ENCODE data around the gene LRIT2.

The LRIT2 gene

DNA sequence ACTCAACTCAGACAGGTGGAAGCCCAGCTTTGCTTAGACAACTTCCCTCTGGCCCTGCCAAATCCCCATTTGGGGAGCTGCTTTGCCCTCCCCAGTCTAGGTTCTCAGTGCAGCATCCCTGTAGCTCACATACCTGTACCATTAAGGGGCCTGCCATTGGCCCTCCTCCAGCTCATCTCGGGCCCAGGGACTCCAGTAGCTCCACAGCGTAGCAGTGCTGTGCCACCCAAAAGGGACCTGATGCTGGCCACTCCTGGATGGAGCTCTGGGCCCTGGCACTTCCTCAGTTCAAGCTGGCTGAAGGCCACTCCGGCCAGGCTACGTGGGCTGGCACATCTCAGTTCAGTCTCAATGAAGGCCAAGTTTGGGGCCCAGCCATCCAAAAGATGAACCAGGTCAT lies 8.6 kb upstream of the LRIT2 start:
- in situ Hi-C loops (cut with MboI; ENCODE audit: low sequenced_read_pairs, unreplicated experiment) = no loop called here
- no peak for DNase-seq (ENCODE audit: low spot score)
- TF ChIP-seq, protein P1, sequence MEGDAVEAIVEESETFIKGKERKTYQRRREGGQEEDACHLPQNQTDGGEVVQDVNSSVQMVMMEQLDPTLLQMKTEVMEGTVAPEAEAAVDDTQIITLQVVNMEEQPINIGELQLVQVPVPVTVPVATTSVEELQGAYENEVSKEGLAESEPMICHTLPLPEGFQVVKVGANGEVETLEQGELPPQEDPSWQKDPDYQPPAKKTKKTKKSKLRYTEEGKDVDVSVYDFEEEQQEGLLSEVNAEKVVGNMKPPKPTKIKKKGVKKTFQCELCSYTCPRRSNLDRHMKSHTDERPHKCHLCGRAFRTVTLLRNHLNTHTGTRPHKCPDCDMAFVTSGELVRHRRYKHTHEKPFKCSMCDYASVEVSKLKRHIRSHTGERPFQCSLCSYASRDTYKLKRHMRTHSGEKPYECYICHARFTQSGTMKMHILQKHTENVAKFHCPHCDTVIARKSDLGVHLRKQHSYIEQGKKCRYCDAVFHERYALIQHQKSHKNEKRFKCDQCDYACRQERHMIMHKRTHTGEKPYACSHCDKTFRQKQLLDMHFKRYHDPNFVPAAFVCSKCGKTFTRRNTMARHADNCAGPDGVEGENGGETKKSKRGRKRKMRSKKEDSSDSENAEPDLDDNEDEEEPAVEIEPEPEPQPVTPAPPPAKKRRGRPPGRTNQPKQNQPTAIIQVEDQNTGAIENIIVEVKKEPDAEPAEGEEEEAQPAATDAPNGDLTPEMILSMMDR (IDR thresholded peaks at IDR 0.05; ENCODE audit: borderline replicate concordance, control extremely low read depth, extremely low read depth, insufficient read depth, missing control alignments) = no peak

DNA sequence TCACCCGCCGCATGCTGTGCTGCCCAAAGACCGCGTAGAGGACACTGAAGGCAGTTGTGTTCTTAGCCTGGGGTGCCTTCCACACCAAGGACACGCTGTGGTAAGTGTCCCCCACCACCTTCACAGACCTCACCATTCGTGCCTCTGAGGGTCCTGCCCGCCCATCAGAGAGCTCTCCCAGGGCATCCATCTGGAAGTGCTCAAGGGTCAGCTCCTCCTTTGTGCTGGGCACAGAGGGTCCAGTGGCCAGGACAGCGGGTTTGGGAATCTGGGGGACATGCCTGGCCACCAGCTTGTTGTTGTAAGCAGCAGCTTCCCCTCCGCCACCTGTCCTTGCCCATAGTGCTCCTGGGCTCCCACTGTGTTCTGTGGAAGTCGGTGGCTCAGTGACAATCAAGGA lies 7.0 kb upstream of the LRIT2 start:
- TF ChIP-seq, protein P1 (IDR thresholded peaks at IDR 0.05; ENCODE audit: borderline replicate concordance, control extremely low read depth, extremely low read depth, insufficient read depth, missing control alignments) = no peak
- in situ Hi-C loops (cut with MboI; ENCODE audit: low sequenced_read_pairs, unreplicated experiment) = no loop called here
- DNase-seq (ENCODE audit: low spot score) = no peak

DNA sequence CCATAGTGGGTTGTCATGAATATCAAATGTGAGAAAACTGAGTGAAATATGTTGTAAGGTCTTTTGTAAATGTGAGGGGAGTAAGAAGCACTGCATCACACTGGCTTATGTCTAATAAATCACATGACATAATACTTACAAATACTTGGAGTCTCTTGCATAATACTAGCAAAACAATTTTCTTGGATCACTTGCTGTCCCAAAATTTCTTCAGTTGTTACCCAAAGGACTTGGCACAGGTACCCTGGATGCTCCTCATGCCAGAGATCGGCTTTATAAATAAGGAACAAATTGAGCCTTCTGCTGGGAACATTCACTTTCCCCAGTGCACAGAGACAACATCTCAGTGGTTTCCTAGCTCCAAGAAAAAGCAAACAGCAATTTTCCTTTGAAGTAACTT lies 5.0 kb upstream of the LRIT2 start:
- TF ChIP-seq, protein P1 (IDR thresholded peaks at IDR 0.05; ENCODE audit: borderline replicate concordance, control extremely low read depth, extremely low read depth, insufficient read depth, missing control alignments) = no peak
- no peak for DNase-seq (ENCODE audit: low spot score)
- in situ Hi-C loops (cut with MboI; ENCODE audit: low sequenced_read_pairs, unreplicated experiment) = no loop called here

DNA sequence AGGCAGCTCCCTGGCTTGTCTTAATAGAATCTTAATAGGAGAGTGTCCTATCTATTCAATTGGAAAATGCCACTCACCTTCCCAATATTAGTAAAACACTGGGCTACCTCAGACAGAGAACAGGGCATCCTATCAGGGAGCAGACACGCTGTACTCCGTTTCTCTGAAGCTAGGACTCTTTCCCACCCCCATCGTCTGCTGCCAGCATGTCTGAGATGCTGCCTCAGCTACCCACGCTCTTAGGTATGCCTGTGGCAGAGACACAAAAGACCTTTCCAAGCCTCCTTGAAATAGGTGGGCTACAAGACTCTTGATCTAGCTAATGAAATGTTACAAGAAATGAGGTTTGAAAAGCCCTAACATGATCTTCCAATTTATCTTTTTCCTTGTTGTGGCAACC lies 2.5 kb upstream of the LRIT2 start:
- in situ Hi-C loops (cut with MboI; ENCODE audit: low sequenced_read_pairs, unreplicated experiment) = no loop called here
- TF ChIP-seq, protein P1 (IDR thresholded peaks at IDR 0.05; ENCODE audit: borderline replicate concordance, control extremely low read depth, extremely low read depth, insufficient read depth, missing control alignments) = no peak
- DNase-seq (ENCODE audit: low spot score) = no peak

DNA sequence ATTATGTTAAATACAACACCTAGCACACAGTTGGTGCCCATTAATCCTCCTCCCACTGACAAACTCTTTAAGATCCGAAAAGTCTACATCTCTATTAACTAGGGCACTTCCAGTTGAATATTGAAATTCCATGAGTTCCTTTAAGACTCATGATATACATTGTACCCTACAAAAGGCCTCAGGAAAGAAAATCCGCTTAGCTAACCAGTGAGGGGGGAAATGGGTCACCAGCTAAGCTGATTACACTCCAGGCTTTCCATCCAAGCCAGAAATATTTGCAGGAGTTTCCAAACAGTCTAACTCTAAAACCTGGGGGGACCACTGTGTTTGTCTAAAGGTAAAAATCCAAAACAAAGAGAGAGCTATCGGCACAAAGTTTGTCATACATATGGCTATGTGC lies 1.3 kb upstream of the LRIT2 start:
- in situ Hi-C loops (cut with MboI; ENCODE audit: low sequenced_read_pairs, unreplicated experiment) = no loop called here
- no peak for DNase-seq (ENCODE audit: low spot score)
- TF ChIP-seq, protein P1 (IDR thresholded peaks at IDR 0.05; ENCODE audit: borderline replicate concordance, control extremely low read depth, extremely low read depth, insufficient read depth, missing control alignments) = no peak

DNA sequence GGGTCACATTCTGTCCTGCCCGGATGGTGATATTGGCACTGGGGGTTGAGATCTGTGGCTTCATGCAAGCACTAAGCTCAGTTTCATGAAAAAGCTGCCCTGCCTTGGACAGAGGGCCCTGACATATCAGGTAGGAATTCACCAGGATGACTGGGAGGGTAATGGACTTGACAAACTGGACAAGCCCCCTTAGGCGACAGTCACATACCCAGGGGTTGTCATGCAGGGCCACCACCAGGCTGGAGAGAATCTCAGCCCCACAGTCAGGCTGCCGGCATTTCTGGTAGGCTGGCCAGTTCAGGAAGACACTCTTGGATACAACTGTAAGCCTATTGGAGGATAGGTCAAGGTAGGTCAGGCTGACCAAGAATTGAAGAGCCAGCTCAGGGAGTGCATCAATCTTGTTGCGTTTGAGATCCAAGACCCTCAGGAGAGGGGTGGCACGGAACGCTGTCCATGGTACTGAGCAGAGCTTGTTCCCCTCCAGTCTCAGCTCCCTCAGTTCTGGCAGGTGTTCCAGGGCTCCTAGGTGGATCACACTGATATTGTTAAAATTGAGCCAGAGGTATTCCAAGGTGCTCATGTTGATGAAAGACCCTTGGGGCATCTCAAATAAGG lies 824 bp downstream of the LRIT2 start:
- in situ Hi-C loops (cut with MboI; ENCODE audit: low sequenced_read_pairs, unreplicated experiment) = no loop called here
- TF ChIP-seq, protein P1 (IDR thresholded peaks at IDR 0.05; ENCODE audit: borderline replicate concordance, control extremely low read depth, extremely low read depth, insufficient read depth, missing control alignments) = no peak
- DNase-seq (ENCODE audit: low spot score) = no peak

Data from GM13976 (cell line).